GM12891 (cell line): ENCODE measurements around the gene ATP8A2.

Experiments
- DNase-seq: peaks from one replicate; pipeline ENCODE4 v3.0.0; 2011; ENCODE audit warnings: low spot score; ENCODE audit not compliant: insufficient read length
- FAIRE-seq: peaks from 2 replicates; lab custom pipeline; 2011; peaks lifted over from hg19 to GRCh38; lab: Jason Lieb, UNC
- PAX5 ChIP-seq: IDR thresholded peaks from 2 replicates; pipeline ENCODE4 v1.6.1; 2011; ENCODE audit warnings: low read length, moderate library complexity, mild to moderate bottlenecking; ENCODE audit not compliant: insufficient read depth, severe bottlenecking
- POLR2A ChIP-seq: IDR thresholded peaks from 2 replicates; pipeline ENCODE4 v1.6.1; 2011; ENCODE audit warnings: low read depth, low read length, control low read depth
- POLR2AphosphoS5 ChIP-seq: IDR thresholded peaks from 2 replicates; pipeline ENCODE4 v1.6.1; 2011; ENCODE audit warnings: low read depth, low read length, control low read depth
- POU2F2 ChIP-seq: IDR thresholded peaks from 2 replicates; pipeline ENCODE4 v1.6.1; 2011; ENCODE audit warnings: low read depth, mild to moderate bottlenecking, control low read depth, low read length, moderate library complexity
- SPI1 ChIP-seq: IDR thresholded peaks from 2 replicates; pipeline ENCODE4 v1.6.1; 2011; ENCODE audit warnings: low read depth, low read length, control low read depth
- TAF1 ChIP-seq: IDR thresholded peaks from 2 replicates; pipeline ENCODE4 v1.6.1; 2011; ENCODE audit warnings: low read depth, low read length, control low read depth

ATP8A2 gene

DNA sequence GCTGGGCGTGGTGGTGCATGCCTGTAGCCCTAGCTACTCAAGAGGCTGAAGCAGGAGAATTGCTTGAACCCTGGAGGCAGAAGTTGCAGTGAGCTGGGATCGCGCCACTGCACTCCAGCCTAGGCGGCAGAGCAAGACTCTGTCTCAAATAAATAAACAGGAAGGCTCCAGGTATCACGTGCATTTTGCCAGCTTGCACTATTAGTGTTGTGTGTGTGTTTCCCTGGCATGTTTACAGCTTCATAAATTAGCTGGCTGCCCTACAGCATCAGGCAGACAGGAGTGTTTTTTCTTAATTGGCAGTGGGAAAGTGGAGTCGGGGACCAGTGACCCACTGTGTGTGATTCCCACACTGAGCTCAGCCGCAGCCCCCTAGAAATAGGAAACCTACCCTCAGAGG, 647.5 kb downstream of the ATP8A2 start:
- no peak for DNase-seq
- no peak for FAIRE-seq
- TF ChIP-seq POLR2A (no peak), SPI1 (no peak), POU2F2 (no peak), POLR2AphosphoS5 (no peak), TAF1 (no peak), PAX5 (no peak)

- no peak for FAIRE-seq
- DNase-seq = no peak
- no peak for TF ChIP-seq POLR2AphosphoS5
- TF ChIP-seq TAF1 = no peak
- TF ChIP-seq SPI1 = no peak
- no peak for TF ChIP-seq PAX5
- TF ChIP-seq POLR2A = no peak
- no peak for TF ChIP-seq POU2F2
These were observed 648.4 kb downstream of the ATP8A2 start for GRCh38 chr13:26019881-26020870.

DNA sequence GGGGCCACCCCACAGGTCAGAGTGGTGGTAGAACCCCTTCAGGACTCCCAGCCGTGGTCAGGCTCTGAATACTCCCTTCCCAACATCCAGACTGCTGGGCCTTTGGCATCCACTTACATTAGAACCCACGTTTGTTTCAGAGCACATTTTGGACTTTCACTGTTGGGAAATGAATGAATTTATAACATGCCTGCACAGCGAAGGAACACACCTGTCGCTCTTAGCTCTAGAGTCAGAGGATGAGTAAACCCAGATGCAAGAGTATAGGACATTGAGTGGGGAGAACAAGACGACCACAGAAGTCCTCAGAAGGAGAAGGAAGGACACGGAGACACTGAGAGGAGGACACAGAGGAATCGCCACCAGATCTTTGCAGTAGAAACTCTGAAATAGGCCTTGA, 649.1 kb downstream of the ATP8A2 start:
- TF ChIP-seq POU2F2 = no peak
- TF ChIP-seq POLR2A = no peak
- no peak for TF ChIP-seq SPI1
- TF ChIP-seq POLR2AphosphoS5 = no peak
- TF ChIP-seq TAF1 = no peak
- no peak for FAIRE-seq

DNA sequence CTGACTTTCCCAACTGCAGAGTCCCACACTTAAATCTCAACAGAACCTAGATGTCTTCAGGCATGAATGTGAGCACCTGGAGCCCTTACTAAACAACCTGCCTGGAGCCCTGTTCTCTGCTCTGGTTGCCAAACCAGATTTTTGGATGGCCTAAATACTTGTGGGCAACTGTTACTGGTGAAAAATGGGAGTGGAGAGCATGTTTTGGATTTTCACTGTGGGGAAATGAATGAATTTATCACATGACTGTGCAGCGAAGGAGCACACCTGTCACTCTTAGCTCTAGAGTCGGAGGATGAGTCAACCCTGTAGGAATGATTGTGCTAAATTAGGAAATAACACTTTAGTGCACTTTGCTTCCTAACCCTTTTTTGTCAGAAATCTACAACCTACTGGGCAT, 649.7 kb downstream of the ATP8A2 start:
- no peak for TF ChIP-seq POLR2AphosphoS5
- TF ChIP-seq POLR2A = no peak
- no peak for TF ChIP-seq SPI1
- no peak for TF ChIP-seq POU2F2
- TF ChIP-seq TAF1 = no peak
- no peak for TF ChIP-seq PAX5
- DNase-seq = no peak
- FAIRE-seq = no peak

More for the DNA sequence above, 649.1 kb downstream of the ATP8A2 start:
- no peak for DNase-seq

DNA sequence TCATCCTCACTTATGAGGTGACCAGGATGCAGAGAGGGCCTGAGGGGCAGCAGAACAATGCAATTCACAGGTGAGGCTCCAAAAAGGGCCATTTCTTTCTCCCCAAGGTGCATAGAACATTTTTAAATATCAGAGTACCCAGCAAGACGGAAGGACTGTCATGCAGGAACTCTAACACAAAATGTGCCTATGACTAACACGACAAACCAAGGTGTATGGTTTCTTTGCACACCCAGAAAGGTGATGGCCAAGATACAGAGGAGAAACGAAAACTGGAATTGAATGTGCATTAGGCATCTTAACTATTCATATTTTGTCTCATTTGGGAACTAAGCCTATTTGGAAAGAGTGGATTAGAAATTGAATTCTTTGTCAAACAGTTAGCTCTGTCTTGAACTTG, 650.2 kb downstream of the ATP8A2 start:
- no peak for DNase-seq
- TF ChIP-seq POU2F2 = no peak
- TF ChIP-seq TAF1 = no peak
- no peak for TF ChIP-seq SPI1
- no peak for TF ChIP-seq PAX5
- no peak for TF ChIP-seq POLR2A
- TF ChIP-seq POLR2AphosphoS5 = no peak
- no peak for FAIRE-seq

DNA sequence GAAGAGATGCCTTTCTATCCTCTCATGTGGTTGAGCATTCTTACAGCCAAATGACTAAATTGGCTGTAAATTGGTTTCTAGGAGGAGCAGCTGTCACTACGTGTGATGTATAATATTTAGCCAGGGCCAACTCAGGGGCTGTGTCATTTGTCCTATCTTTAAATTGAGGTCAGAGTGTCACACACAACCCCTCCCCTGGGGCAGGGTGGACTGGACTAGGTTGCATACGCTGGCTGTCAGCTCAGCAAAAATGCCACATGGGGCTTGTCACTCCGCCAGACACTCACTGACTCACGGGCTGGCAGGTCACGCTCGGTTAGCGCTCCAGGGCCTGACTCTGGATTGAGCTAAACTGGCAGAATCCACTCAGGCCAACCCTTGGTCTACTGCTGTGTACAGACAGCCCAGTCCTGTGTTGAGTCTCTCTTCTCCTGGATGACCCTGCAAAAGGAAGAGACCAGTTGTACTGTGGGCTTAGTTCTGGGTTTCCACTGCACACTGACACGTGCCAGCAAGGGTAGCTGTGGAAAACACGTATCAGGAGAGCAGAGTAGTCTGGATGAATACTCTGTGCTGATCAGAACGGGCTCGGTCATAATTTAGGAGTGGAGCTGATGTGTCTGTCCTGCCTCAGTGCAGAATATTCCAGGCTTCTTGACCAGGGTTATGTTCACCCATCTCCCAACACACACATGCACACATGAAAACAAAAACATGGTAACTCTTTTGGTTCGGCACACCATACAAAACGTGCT, 650.9 kb downstream of the ATP8A2 start:
- no peak for DNase-seq
- TF ChIP-seq PAX5 (no peak), SPI1 (no peak), POLR2A (no peak), POLR2AphosphoS5 (no peak), TAF1 (no peak), POU2F2 (no peak)
- no peak for FAIRE-seq

DNA sequence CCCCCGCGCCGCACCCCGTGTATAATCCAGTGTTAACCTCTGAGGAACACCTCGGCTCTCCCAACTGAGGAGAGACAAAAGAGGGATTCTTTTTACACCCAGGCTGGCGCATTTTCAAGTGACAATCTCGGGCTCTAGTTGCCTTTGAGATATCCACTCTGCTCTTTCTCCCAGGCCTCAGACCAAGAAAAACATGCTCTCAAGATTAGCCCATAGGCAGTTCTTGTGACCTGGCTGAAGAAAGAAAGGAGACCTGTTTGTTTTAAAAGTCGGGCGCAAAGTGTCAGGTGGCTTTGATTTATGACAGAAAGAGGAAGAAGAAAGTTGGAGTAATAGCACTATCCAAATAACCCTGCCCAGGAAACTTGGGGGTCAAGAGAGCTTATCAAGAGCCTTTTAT, 652.8 kb downstream of the ATP8A2 start:
- TF ChIP-seq POU2F2 (no peak), POLR2AphosphoS5 (no peak), PAX5 (no peak), TAF1 (no peak), POLR2A (no peak), SPI1 (no peak)
- FAIRE-seq = no peak
- no peak for DNase-seq

DNA sequence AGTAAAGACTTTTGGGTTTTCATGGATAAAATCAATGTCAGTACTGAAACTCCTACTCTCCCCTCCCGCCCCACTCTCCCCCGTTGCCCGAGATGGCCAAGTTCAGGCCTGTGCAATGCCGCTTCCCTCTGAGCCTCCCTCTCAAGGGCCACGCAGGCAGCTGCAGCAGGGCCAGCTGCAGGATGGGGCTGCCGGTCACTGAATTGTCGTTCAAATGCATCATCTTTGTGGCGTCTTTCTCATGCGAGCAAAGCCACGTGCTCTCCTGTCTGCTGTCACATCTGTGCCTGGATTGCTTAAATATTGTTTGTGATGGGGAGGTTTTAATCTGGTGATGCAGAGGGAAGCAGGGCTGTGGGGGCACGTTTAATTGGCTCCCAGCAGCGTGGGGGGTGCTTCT, 653.4 kb downstream of the ATP8A2 start:
- no peak for FAIRE-seq
- no peak for DNase-seq
- TF ChIP-seq POLR2AphosphoS5 (no peak), POU2F2 (no peak), PAX5 (no peak), SPI1 (no peak), POLR2A (no peak), TAF1 (no peak)

DNA sequence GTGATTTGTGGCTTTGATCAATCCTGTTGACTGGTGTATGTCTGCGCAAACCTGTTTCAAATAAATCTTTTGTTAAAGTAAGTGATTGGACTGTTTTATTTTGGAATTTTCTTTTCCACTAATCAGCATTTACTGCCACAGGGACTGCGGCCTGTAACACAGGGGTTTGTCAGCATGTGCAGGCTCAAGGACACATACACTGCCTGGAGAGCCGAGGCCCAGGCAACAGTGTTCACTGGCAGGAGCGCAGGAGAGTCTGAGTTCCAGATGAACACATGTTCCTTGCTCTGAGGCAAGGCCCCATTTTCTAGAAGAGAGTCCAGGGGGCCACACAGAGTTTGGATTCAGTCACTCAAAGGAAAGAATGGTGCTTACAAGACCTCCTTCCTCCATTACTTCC, 654.0 kb downstream of the ATP8A2 start:
- TF ChIP-seq POU2F2 = no peak
- no peak for TF ChIP-seq SPI1
- no peak for TF ChIP-seq PAX5
- TF ChIP-seq TAF1 = no peak
- no peak for TF ChIP-seq POLR2A
- no peak for TF ChIP-seq POLR2AphosphoS5

More for the DNA sequence above, 654.0 kb downstream of the ATP8A2 start:
- FAIRE-seq = no peak
- no peak for DNase-seq
